ENCODE results near the gene DDX1.

DNA sequence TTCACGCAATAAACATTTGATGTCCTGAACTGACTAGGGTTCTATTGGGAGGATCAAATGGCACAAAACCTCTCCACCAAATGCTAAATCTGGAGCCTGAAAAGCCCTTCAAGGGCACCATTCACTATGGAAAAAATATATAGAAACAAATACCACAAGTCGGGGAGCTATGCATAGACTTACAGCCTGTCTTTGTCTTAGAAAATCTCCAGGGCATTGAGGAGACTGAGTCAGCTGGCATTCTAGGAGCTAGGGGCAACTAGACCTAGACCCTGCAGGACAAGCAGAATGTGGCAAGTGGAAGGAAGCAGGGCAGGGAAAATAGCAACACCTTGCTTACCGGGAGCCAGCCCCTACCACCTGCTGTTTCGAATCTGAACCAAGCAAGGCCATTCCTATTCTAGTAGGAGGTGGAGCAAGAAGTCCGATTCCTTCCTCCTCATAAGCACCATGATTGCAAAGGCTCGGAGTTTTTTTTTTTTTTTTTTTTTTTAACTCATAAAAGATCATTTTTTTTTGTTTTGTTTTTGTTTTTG is 77.8 kb downstream of the DDX1 start:
- TF ChIP-seq, protein P1, sequence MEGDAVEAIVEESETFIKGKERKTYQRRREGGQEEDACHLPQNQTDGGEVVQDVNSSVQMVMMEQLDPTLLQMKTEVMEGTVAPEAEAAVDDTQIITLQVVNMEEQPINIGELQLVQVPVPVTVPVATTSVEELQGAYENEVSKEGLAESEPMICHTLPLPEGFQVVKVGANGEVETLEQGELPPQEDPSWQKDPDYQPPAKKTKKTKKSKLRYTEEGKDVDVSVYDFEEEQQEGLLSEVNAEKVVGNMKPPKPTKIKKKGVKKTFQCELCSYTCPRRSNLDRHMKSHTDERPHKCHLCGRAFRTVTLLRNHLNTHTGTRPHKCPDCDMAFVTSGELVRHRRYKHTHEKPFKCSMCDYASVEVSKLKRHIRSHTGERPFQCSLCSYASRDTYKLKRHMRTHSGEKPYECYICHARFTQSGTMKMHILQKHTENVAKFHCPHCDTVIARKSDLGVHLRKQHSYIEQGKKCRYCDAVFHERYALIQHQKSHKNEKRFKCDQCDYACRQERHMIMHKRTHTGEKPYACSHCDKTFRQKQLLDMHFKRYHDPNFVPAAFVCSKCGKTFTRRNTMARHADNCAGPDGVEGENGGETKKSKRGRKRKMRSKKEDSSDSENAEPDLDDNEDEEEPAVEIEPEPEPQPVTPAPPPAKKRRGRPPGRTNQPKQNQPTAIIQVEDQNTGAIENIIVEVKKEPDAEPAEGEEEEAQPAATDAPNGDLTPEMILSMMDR (IDR thresholded peaks at IDR 0.05): no peak
- no peak for TF ChIP-seq POLR2A (IDR thresholded peaks at IDR 0.05)
